BLaER1 (cell line): ENCODE measurements around the gene GPR61.

Source experiments
- H3K27ac ChIP-seq: shearing (Covaris generic); formaldehyde crosslinking; 2 replicates; pipeline ENCODE4 v1.8.1; 2022
- H3K27me3 ChIP-seq: shearing (Covaris generic); formaldehyde crosslinking; 2 replicates; pipeline ENCODE4 v1.8.1; 2022
- H3K36me3 ChIP-seq: shearing (Covaris generic); formaldehyde crosslinking; 2 replicates; pipeline ENCODE4 v1.8.1; 2022
- H3K4me1 ChIP-seq: shearing (Covaris generic); formaldehyde crosslinking; 2 replicates; pipeline ENCODE4 v1.8.1; 2022
- H3K4me2 ChIP-seq: shearing (Covaris generic); formaldehyde crosslinking; 2 replicates; pipeline ENCODE4 v1.8.1; 2022
- H3K4me3 ChIP-seq: shearing (Covaris generic); formaldehyde crosslinking; 2 replicates; pipeline ENCODE4 v1.8.1; 2022
- H3K9ac ChIP-seq: shearing (Covaris generic); formaldehyde crosslinking; 2 replicates; pipeline ENCODE4 v1.8.1; 2022
- H3K9me3 ChIP-seq: shearing (Covaris generic); formaldehyde crosslinking; 2 replicates; pipeline ENCODE4 v1.8.1; 2022
- H4K20me1 ChIP-seq: shearing (Covaris generic); formaldehyde crosslinking; 2 replicates; pipeline ENCODE4 v1.8.1; 2022
- Cebpa-rat ChIP-seq: shearing (Covaris generic); IDR thresholded peaks from 2 replicates; pipeline ENCODE4 v1.8.1; 2022

The GPR61 gene

DNA sequence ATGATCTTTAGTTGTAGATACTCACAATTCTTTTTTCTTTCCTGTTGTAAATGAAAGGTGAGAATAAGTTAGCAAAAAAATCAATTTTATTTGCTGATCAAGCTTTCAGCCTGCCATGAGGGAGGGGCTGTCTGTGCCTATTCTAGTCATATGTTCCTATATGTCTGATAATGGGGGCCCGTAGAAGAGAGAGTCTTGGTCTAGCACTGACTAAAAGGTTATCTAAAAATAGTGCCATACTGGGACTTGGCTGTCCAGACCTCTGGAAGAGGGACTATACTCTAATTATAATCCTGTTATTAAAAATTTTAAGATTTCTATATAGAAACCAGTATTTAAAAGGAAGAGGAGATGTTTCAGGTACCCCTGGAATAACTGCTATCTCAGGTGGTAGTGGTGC lies 27.3 kb downstream of the GPR61 start:
- H3K4me1 ChIP-seq = peaks cover 31% of the 10 kb centered on the region
- H4K20me1 ChIP-seq = peaks cover 98% of the 10 kb centered on the region

DNA sequence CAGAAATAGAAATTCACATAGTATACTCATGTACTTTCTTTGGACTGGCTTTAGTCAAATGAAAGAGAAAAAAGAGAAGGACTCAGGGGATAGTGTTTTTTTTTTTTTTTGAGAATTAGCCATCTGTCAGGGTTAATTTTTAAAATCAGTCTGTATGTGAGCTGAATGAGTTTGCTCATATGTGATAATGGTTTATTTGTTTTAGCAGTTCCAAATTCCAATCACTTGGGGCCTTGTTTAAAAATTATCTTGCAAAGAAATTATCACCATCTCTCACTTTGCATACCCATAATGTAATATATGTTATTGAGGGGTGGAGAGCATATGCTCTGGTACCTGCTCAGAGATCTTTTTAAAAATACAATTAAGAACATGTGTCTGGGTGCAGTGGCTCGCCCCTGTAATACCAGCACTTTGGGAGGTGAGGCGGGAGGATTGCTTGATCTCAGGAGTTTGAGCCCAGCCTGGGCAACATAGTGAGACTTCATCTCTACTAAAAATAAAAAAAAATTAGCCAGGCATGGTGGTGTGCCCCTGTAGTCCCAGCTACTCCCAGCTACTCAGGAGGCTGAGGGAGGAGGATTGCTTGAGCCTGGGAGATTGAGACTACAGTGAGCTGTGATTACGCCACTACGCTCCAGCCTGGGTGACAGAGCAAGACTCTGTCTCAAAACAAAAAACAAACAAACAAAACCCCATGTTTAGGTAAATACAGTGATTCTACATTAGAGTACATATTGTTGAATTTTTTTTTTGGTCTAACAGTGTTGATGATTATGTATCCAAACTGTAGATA lies 28.4 kb downstream of the GPR61 start:
- H3K27ac ChIP-seq = no peak overlapping the region
- H3K4me3 ChIP-seq = no peak overlapping the region
- H3K36me3 ChIP-seq = no peaks in the 10 kb centered on the region
- no peak overlapping the region for H3K9ac ChIP-seq
- H4K20me1 ChIP-seq = peaks cover 98% of the 10 kb centered on the region
- TF ChIP-seq Cebpa-rat = no peak
- H3K4me1 ChIP-seq = peaks cover 20% of the 10 kb centered on the region
- H3K4me2 ChIP-seq = no peak overlapping the region; the same call in 1 of the 2 replicates
- H3K27me3 ChIP-seq = no peaks in the 10 kb centered on the region
- no peaks in the 10 kb centered on the region for H3K9me3 ChIP-seq

More for the DNA sequence above, 27.3 kb downstream of the GPR61 start:
- no peak overlapping the region for H3K4me3 ChIP-seq
- no peaks in the 10 kb centered on the region for H3K27me3 ChIP-seq
- H3K4me2 ChIP-seq = no peak overlapping the region
- no peaks in the 10 kb centered on the region for H3K9me3 ChIP-seq
- no peak overlapping the region for H3K27ac ChIP-seq
- no peak for TF ChIP-seq Cebpa-rat
- no peaks in the 10 kb centered on the region for H3K36me3 ChIP-seq
- H3K9ac ChIP-seq = no peak overlapping the region

- Histone ChIP-seq H3K27ac (no peak overlapping the region), H3K4me2 (no peak overlapping the region), H3K9me3 (no peaks in the 10 kb centered on the region), H3K36me3 (peaks cover 6% of the 10 kb centered on the region; the same call in 1 of the 2 replicates), H4K20me1 (peaks cover 98% of the 10 kb centered on the region), H3K4me3 (no peak overlapping the region), H3K9ac (no peak overlapping the region), H3K27me3 (no peaks in the 10 kb centered on the region), H3K4me1 (peaks cover 13% of the 10 kb centered on the region)
- TF ChIP-seq Cebpa-rat = no peak
Observed at GRCh38 chr1:109569323-109569722, 29.7 kb downstream of the GPR61 start.

DNA sequence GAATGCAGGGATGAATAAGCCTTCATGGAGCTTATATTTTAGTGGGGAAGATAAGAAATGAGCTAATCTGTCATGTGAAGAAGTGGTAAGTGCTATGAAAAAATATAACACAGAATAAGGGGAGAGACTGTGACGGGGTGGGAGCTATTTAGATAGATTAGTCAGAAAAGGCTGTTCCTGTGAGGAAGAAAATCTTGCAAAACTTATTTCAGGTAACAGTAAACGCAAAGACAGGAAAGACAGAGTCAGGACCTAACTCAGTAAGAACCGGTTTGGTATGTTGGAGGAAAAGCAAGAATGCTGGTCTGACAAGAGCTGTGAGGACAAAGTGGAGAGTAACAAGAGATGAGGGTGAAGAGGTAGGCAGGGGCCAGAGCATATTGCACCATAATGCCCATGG lies 30.7 kb downstream of the GPR61 start:
- Histone ChIP-seq H3K9ac (no peak overlapping the region), H3K27ac (no peak overlapping the region), H3K27me3 (no peaks in the 10 kb centered on the region), H3K4me1 (peaks cover 13% of the 10 kb centered on the region), H3K36me3 (peaks cover 17% of the 10 kb centered on the region), H3K9me3 (no peaks in the 10 kb centered on the region), H3K4me3 (no peak overlapping the region), H3K4me2 (no peak overlapping the region), H4K20me1 (peaks cover 96% of the 10 kb centered on the region)
- TF ChIP-seq Cebpa-rat = no peak

DNA sequence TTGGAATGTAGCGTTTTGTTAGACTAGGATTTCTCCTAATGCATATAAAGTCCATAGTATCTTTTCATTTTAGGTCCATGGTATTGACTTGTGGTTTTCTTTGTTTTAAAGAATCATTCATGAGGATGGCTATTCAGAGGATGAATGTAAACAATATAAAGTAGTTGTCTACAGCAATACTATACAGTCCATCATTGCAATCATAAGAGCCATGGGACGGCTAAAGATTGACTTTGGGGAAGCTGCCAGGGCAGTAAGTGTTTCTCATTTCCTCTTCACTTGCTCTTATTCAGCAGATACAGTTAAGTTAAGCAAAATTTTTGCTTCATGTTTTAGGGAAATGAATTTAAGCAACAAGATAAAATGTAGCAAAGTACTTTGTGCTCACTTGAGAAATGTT lies 34.1 kb downstream of the GPR61 start:
- Histone ChIP-seq H3K36me3 (peaks cover 49% of the 10 kb centered on the region), H3K4me1 (peaks cover 2% of the 10 kb centered on the region), H3K27ac (no peak overlapping the region), H3K4me3 (no peak overlapping the region), H3K27me3 (no peaks in the 10 kb centered on the region), H3K4me2 (no peak overlapping the region), H4K20me1 (peaks cover 65% of the 10 kb centered on the region), H3K9ac (no peak overlapping the region), H3K9me3 (no peaks in the 10 kb centered on the region)
- no peak for TF ChIP-seq Cebpa-rat

DNA sequence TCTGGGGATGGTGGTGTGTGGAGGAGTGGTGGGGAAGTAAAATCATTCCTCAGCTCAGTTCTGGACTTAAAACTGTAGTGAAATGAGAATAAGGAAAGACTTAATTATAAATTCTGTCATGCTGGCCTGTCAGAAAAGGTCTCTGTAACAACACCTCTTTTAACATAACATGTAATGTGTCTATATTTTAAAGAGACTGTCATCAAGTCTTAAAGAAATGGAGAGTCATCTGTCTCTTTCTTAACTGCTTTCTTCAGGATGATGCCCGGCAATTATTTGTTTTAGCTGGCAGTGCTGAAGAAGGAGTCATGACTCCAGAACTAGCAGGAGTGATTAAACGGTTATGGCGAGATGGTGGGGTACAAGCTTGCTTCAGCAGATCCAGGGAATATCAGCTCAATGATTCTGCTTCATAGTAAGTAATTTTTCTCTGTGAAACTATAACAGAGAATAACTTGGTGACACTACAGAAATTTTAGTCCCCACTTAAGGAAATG lies 39.3 kb downstream of the GPR61 start:
- no peak for TF ChIP-seq Cebpa-rat
- no peak overlapping the region for H3K4me3 ChIP-seq

GRCh38 chr1:109579491-109579890 lies 39.8 kb downstream of the GPR61 start:
- no peak for TF ChIP-seq Cebpa-rat

More for the DNA sequence above, 39.3 kb downstream of the GPR61 start:
- H3K27me3 ChIP-seq = no peaks in the 10 kb centered on the region
- H3K27ac ChIP-seq = no peak overlapping the region
- no peaks in the 10 kb centered on the region for H3K4me1 ChIP-seq
- no peaks in the 10 kb centered on the region for H3K9me3 ChIP-seq
- no peak overlapping the region for H3K4me2 ChIP-seq
- H3K36me3 ChIP-seq = peaks cover 94% of the 10 kb centered on the region
- H3K9ac ChIP-seq = no peak overlapping the region
- H4K20me1 ChIP-seq = peaks cover 23% of the 10 kb centered on the region

DNA sequence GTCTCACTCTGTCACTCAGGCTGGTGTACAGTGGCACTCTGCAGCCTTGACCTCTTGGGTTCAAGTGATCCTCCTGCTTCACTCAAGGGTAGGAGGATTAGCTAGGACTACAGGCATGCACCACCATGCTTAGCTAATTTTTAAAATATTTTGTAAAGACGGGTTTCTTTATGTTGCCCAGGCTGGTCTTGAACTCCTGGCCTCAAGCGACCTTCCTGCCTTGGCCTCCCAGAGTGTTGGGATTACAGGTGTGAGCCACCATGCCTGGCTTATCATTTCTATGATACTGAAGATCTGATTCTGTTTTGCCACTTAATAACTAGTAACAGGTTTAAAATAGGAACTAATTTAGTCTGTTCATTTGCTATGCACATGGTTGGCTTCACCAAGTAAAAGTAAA lies 42.3 kb downstream of the GPR61 start:
- H3K4me2 ChIP-seq = no peak overlapping the region
- H4K20me1 ChIP-seq = peaks cover 11% of the 10 kb centered on the region; the same call in 1 of the 2 replicates
- H3K27ac ChIP-seq = no peak overlapping the region
- H3K4me1 ChIP-seq = no peaks in the 10 kb centered on the region
- no peak overlapping the region for H3K9ac ChIP-seq
- no peak overlapping the region for H3K4me3 ChIP-seq
- TF ChIP-seq Cebpa-rat = no peak
- peaks cover 94% of the 10 kb centered on the region for H3K36me3 ChIP-seq
- H3K9me3 ChIP-seq = no peaks in the 10 kb centered on the region
- no peaks in the 10 kb centered on the region for H3K27me3 ChIP-seq

More at GRCh38 chr1:109579491-109579890, 39.8 kb downstream of the GPR61 start:
- peaks cover 94% of the 10 kb centered on the region for H3K36me3 ChIP-seq
- no peak overlapping the region for H3K27ac ChIP-seq
- no peak overlapping the region for H3K4me3 ChIP-seq
- H4K20me1 ChIP-seq = peaks cover 18% of the 10 kb centered on the region
- H3K9me3 ChIP-seq = no peaks in the 10 kb centered on the region
- no peak overlapping the region for H3K9ac ChIP-seq
- no peaks in the 10 kb centered on the region for H3K4me1 ChIP-seq
- H3K4me2 ChIP-seq = no peak overlapping the region
- no peaks in the 10 kb centered on the region for H3K27me3 ChIP-seq

DNA sequence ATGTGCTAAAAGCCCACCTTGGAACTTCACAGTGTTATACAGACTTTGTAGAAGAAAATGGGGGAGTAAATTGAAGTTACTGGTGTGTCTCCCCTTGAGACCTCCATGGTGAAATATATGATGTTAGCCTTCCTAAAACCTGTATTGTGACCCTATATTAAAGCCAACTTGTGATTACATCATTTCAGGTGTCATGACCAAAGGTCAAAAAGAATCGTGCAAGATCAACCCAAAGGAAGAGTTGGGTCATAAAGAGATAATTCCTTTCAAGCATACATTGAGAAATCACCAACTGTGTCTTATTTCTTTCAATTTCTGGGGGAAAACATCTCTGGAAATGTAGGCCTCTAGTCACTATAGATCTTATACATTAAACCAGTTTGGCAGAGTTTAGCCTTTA lies 45.1 kb downstream of the GPR61 start:
- Histone ChIP-seq H3K36me3 (peaks cover 94% of the 10 kb centered on the region), H4K20me1 (no peaks in the 10 kb centered on the region)
- no peak for TF ChIP-seq Cebpa-rat

GRCh38 chr1:109586055-109586454 lies 46.4 kb downstream of the GPR61 start:
- Histone ChIP-seq H3K4me1 (no peaks in the 10 kb centered on the region), H4K20me1 (no peaks in the 10 kb centered on the region), H3K36me3 (peaks cover 94% of the 10 kb centered on the region), H3K9me3 (no peaks in the 10 kb centered on the region), H3K27me3 (no peaks in the 10 kb centered on the region), H3K9ac (no peak overlapping the region), H3K4me3 (no peak overlapping the region), H3K27ac (no peak overlapping the region), H3K4me2 (no peak overlapping the region)
- TF ChIP-seq Cebpa-rat = no peak

More for the DNA sequence above, 45.1 kb downstream of the GPR61 start:
- Histone ChIP-seq H3K4me1 (no peaks in the 10 kb centered on the region), H3K9me3 (no peaks in the 10 kb centered on the region), H3K9ac (no peak overlapping the region), H3K4me2 (no peak overlapping the region), H3K27ac (no peak overlapping the region), H3K4me3 (no peak overlapping the region), H3K27me3 (no peaks in the 10 kb centered on the region)
